H9 (cell line): ENCODE results near the gene ERC1. TPM values are rescaled to one million over a fixed set of nuclear protein-coding genes. Genes with fewer than 3 reads are reported as not detected.

Experiments
- DNase-seq: peaks from one replicate; pipeline ENCODE4 v3.0.0-alpha.2; 2017
- H2AFZ ChIP-seq: one replicate; pipeline ENCODE4 v1.6.1; 2013; ENCODE audit warnings: mild to moderate bottlenecking, low read length, control low read depth, moderate library complexity
- H2AK5ac ChIP-seq: 2 replicates; pipeline ENCODE4 v1.6.1; 2013; ENCODE audit warnings: low read length, control low read depth, mixed read lengths; ENCODE audit not compliant: insufficient read length
- H2BK120ac ChIP-seq: one replicate; pipeline ENCODE4 v1.6.1; 2013; ENCODE audit warnings: low read depth, mild to moderate bottlenecking, low read length, control low read depth, inconsistent platforms; ENCODE audit not compliant: poor library complexity, severe bottlenecking
- H2BK12ac ChIP-seq: 2 replicates; pipeline ENCODE4 v1.6.1; 2013; ENCODE audit warnings: low read length, control low read depth, mixed read lengths, low read depth; ENCODE audit not compliant: insufficient read length
- H2BK15ac ChIP-seq: 2 replicates; pipeline ENCODE4 v1.6.1; 2013; ENCODE audit warnings: low read depth, low read length, control low read depth
- H2BK20ac ChIP-seq: one replicate; pipeline ENCODE4 v1.6.1; 2013; ENCODE audit warnings: low read depth, mild to moderate bottlenecking, low read length, control low read depth, inconsistent platforms; ENCODE audit not compliant: poor library complexity, severe bottlenecking
- H2BK5ac ChIP-seq: 2 replicates; pipeline ENCODE4 v1.6.1; 2013; ENCODE audit warnings: low read length, control low read depth, mixed read lengths; ENCODE audit not compliant: insufficient read length
- H3K14ac ChIP-seq: 2 replicates; pipeline ENCODE4 v1.6.1; 2013; ENCODE audit warnings: low read length, control low read depth; ENCODE audit not compliant: insufficient read depth
- H3K18ac ChIP-seq: 2 replicates; pipeline ENCODE4 v1.6.1; 2013; ENCODE audit warnings: low read depth, mild to moderate bottlenecking, mixed read lengths, low read length, control low read depth; ENCODE audit not compliant: insufficient read length
- H3K23ac ChIP-seq: 2 replicates; pipeline ENCODE4 v1.6.1; 2013; ENCODE audit warnings: low read length, control low read depth, mixed read lengths, low read depth; ENCODE audit not compliant: insufficient read length
- H3K23me2 ChIP-seq: 2 replicates; pipeline ENCODE4 v1.6.1; 2013; ENCODE audit warnings: low read depth, mild to moderate bottlenecking, mixed read lengths, low read length, control low read depth; ENCODE audit not compliant: insufficient read length, poor library complexity, severe bottlenecking
- H3K27ac ChIP-seq: 2 replicates; pipeline ENCODE4 v1.5.1; 2013; ENCODE audit warnings: low read length, control low read depth, mixed read lengths, low read depth; ENCODE audit not compliant: insufficient read length
- H3K27me3 ChIP-seq: 2 replicates; pipeline ENCODE4 v1.6.1; 2013; ENCODE audit warnings: low read length, control low read depth, inconsistent platforms; ENCODE audit not compliant: insufficient read depth
- H3K4ac ChIP-seq: 2 replicates; pipeline ENCODE4 v1.6.1; 2013; ENCODE audit warnings: low read depth, mild to moderate bottlenecking, control low read depth, inconsistent platforms, low read length, moderate library complexity
- H3K4me1 ChIP-seq: 2 replicates; pipeline ENCODE4 v1.6.1; 2013; ENCODE audit warnings: low read length, control low read depth, inconsistent platforms; ENCODE audit not compliant: insufficient read depth
- H3K4me2 ChIP-seq: 2 replicates; pipeline ENCODE4 v1.6.1; 2013; ENCODE audit warnings: low read length, control low read depth, mixed read lengths; ENCODE audit not compliant: insufficient read length, insufficient read depth
- H3K56ac ChIP-seq: 2 replicates; pipeline ENCODE4 v1.6.1; 2013; ENCODE audit warnings: low read depth, mild to moderate bottlenecking, mixed read lengths, low read length, control low read depth; ENCODE audit not compliant: insufficient read length
- H3K79me1 ChIP-seq: 2 replicates; pipeline ENCODE4 v1.6.1; 2013; ENCODE audit warnings: low read depth, mild to moderate bottlenecking, moderate library complexity, low read length, control low read depth, inconsistent platforms; ENCODE audit not compliant: insufficient read depth, poor library complexity, severe bottlenecking
- H3K79me2 ChIP-seq: 2 replicates; pipeline ENCODE4 v1.6.1; 2013; ENCODE audit warnings: low read length, control low read depth, inconsistent platforms; ENCODE audit not compliant: insufficient read depth
- H3K9ac ChIP-seq: 2 replicates; pipeline ENCODE4 v1.6.1; 2013; ENCODE audit warnings: low read length, control low read depth, mixed read lengths; ENCODE audit not compliant: insufficient read length; ENCODE audit errors: extremely low read depth
- H3K9me3 ChIP-seq: one replicate; pipeline ENCODE4 v1.6.1; 2013; ENCODE audit warnings: low read depth, low read length, inconsistent platforms; ENCODE audit not compliant: control insufficient read depth
- H3T11ph ChIP-seq: one replicate; pipeline ENCODE4 v1.6.1; 2013; ENCODE audit warnings: mild to moderate bottlenecking, low read length, control low read depth, inconsistent platforms
- H4K20me1 ChIP-seq: one replicate; pipeline ENCODE4 v1.6.1; 2013; ENCODE audit not compliant: control insufficient read depth, insufficient read length, insufficient read depth
- H4K5ac ChIP-seq: 2 replicates; pipeline ENCODE4 v1.6.1; 2013; ENCODE audit warnings: low read depth, mild to moderate bottlenecking, mixed read lengths, low read length, control low read depth; ENCODE audit not compliant: insufficient read length
- H4K8ac ChIP-seq: replicated peaks from 2 replicates; pipeline ENCODE4 v1.6.1; 2013; ENCODE audit warnings: low read length, control low read depth, mixed read lengths, low read depth; ENCODE audit not compliant: insufficient read length
- H4K91ac ChIP-seq: 2 replicates; pipeline ENCODE4 v1.6.1; 2013; ENCODE audit warnings: low read depth, mild to moderate bottlenecking, moderate library complexity, mixed read lengths, low read length, control low read depth; ENCODE audit not compliant: insufficient read length
- H3K27ac Mint-ChIP-seq, 3 experiments: 2 replicates in 2 of 3; 3 replicates in 1 of 3; pipeline ENCODE4 v1.8.0; 2020 to 2021; ENCODE audit warnings: mixed read lengths in 3 of 3, mild to moderate bottlenecking in 1 of 3, moderate library complexity in 1 of 3
- H3K27me3 Mint-ChIP-seq: 2 replicates; pipeline ENCODE4 v1.8.0; 2021; ENCODE audit warnings: low read depth, mild to moderate bottlenecking, moderate library complexity, mixed read lengths
- H3K36me3 Mint-ChIP-seq, 3 experiments: 2 replicates in 2 of 3; 3 replicates in 1 of 3; pipeline ENCODE4 v1.8.0; 2020 to 2021; ENCODE audit warnings: low read depth in 3 of 3, mixed read lengths in 3 of 3; ENCODE audit not compliant: insufficient read depth in 1 of 3
- H3K4me1 Mint-ChIP-seq, 2 experiments: 2 replicates each; pipeline ENCODE4 v1.8.0; 2020; ENCODE audit warnings: mixed read lengths in 2 of 2
- H3K4me3 Mint-ChIP-seq, 2 experiments: 2 replicates in 1 of 2; 3 replicates in 1 of 2; pipeline ENCODE4 v1.8.0; 2020 to 2021; ENCODE audit warnings: mild to moderate bottlenecking in 2 of 2, mixed read lengths in 2 of 2, moderate library complexity in 1 of 2
- H3K9me3 Mint-ChIP-seq, 2 experiments: 2 replicates in 1 of 2; 3 replicates in 1 of 2; pipeline ENCODE4 v1.8.0; 2020; ENCODE audit warnings: mild to moderate bottlenecking in 2 of 2, mixed read lengths in 2 of 2, moderate library complexity in 1 of 2
- WGBS: extraction: QIAGEN DNeasy Blood & Tissue Kit; methylation state at CpG from one replicate; pipeline ENCODE4 v1.1.7; 2013; ENCODE audit warnings: missing lambda C conversion rate, low lambda C conversion rate, mixed read lengths; ENCODE audit not compliant: insufficient read length; ENCODE audit errors: extremely low coverage; 5-methylcytosine and 5-hydroxymethylcytosine counted together
- total RNA-seq: library from RNA; stranded (reverse); gene quantifications from 2 replicates; pipeline ENCODE4 v1.2.1, GENCODE V29; 2021
- TF ChIP-seq, protein P1 (sequence below): fragments of 200-600 bp; sonication (generic); conservative IDR thresholded peaks from 3 replicates; pipeline ENCODE4 v1.8.0; 2021; ENCODE audit warnings: antibody characterized with exemption, mild to moderate bottlenecking

ERC1 gene
- total RNA-seq, 1 experiment from 2014 or later: 51.2 TPM

DNA sequence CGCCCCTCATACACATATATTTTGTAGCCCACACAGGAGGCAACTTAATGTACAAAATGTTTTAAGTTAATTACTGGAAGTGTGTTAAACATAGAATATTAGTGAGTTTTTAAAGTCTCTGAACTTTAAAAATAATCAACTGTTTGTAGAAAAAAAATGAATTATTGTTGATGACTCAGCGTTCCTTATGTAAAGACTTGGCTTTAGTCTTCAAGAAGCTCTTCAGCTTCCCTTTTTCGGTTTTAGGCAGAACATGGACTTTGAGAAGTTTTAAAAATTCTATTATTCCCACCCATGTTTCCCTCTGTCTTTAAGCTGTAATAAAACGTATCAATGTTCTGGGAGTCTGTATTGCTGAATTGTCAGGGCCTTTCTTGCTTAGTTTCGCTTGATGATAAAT, 333.9 kb downstream of the ERC1 start:
- no peaks in the 10 kb centered on the region for H3K79me1 ChIP-seq
- H3K27me3 ChIP-seq: no peaks in the 10 kb centered on the region
- H3K23me2 ChIP-seq: no peaks in the 10 kb centered on the region
- H3K9ac ChIP-seq: no peak overlapping the region
- Mint-ChIP-seq H3K4me1 (no peaks in the 10 kb centered on the region), H3K36me3 (no peaks in the 10 kb centered on the region), H3K27me3 (no peaks in the 10 kb centered on the region), H3K9me3 (no peaks in the 10 kb centered on the region), H3K4me3 (no peak overlapping the region), H3K27ac (peak overlapping the region in 1 of 3 experiments; percentile 6; a peak in 1 of 7 replicates)
- no peak overlapping the region for H3K56ac ChIP-seq
- no peak overlapping the region for H4K8ac ChIP-seq
- H3K14ac ChIP-seq: no peak overlapping the region
- H3K9me3 ChIP-seq: no peaks in the 10 kb centered on the region
- H4K20me1 ChIP-seq: no peaks in the 10 kb centered on the region
- H3K4me2 ChIP-seq: no peak overlapping the region
- no peak overlapping the region for H2BK120ac ChIP-seq
- no peak overlapping the region for H2BK15ac ChIP-seq
- no peak for DNase-seq
- no peak overlapping the region for H2AK5ac ChIP-seq
- H2BK12ac ChIP-seq: no peak overlapping the region
- no peak overlapping the region for H3K4ac ChIP-seq
- no peak overlapping the region for H3K23ac ChIP-seq
- H4K91ac ChIP-seq: no peak overlapping the region
- H3K79me2 ChIP-seq: no peaks in the 10 kb centered on the region
- H2BK5ac ChIP-seq: no peak overlapping the region
- H4K5ac ChIP-seq: no peak overlapping the region
- no peak overlapping the region for H3T11ph ChIP-seq
- no peaks in the 10 kb centered on the region for H3K4me1 ChIP-seq
- no peak overlapping the region for H2AFZ ChIP-seq
- no peak overlapping the region for H3K27ac ChIP-seq
- H2BK20ac ChIP-seq: no peak overlapping the region
- TF ChIP-seq, protein P1, sequence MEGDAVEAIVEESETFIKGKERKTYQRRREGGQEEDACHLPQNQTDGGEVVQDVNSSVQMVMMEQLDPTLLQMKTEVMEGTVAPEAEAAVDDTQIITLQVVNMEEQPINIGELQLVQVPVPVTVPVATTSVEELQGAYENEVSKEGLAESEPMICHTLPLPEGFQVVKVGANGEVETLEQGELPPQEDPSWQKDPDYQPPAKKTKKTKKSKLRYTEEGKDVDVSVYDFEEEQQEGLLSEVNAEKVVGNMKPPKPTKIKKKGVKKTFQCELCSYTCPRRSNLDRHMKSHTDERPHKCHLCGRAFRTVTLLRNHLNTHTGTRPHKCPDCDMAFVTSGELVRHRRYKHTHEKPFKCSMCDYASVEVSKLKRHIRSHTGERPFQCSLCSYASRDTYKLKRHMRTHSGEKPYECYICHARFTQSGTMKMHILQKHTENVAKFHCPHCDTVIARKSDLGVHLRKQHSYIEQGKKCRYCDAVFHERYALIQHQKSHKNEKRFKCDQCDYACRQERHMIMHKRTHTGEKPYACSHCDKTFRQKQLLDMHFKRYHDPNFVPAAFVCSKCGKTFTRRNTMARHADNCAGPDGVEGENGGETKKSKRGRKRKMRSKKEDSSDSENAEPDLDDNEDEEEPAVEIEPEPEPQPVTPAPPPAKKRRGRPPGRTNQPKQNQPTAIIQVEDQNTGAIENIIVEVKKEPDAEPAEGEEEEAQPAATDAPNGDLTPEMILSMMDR: no peak
- H3K18ac ChIP-seq: no peak overlapping the region
- no CpG with 5 or more reads among the region's 5 CpGs for WGBS
